Breast epithelium (tissue), 3 donors: ENCODE measurements around the gene RACGAP1.

ENCODE experiments used
- CTCF ChIP-seq, 3 donors: fragments of 450-650 bp; IDR thresholded peaks; one replicate each; pipeline ENCODE4 v1.5.1; 2016 to 2017; ENCODE audit warnings: antibody characterized with exemption in 3 of 3, mild to moderate bottlenecking in 3 of 3, moderate library complexity in 3 of 3
- POLR2A ChIP-seq: fragments of 450-650 bp; IDR thresholded peaks from one replicate; pipeline ENCODE4 v1.6.1; 2016; ENCODE audit warnings: antibody characterized with exemption, mild to moderate bottlenecking, moderate library complexity
- POLR2AphosphoS5 ChIP-seq, 3 donors: sonication (generic); formaldehyde crosslinking; IDR thresholded peaks; one replicate each; pipeline ENCODE4 v1.6.1; 2017; ENCODE audit warnings: antibody characterized with exemption in 3 of 3

- TF ChIP-seq CTCF (IDR thresholded peaks at IDR 0.05) (no peak), POLR2AphosphoS5 (IDR thresholded peaks at IDR 0.05) (peak in 1 of 3 donors; percentile 31), POLR2A (no peak)
Observed at GRCh38 chr12:50050410-50051098, 25.3 kb upstream of the RACGAP1 start.
